ENCODE measurements around the gene SLC30A2.
A peak's percentile ranks its signal among the peaks of the same experiment; 100 is the strongest.

The SLC30A2 gene

DNA sequence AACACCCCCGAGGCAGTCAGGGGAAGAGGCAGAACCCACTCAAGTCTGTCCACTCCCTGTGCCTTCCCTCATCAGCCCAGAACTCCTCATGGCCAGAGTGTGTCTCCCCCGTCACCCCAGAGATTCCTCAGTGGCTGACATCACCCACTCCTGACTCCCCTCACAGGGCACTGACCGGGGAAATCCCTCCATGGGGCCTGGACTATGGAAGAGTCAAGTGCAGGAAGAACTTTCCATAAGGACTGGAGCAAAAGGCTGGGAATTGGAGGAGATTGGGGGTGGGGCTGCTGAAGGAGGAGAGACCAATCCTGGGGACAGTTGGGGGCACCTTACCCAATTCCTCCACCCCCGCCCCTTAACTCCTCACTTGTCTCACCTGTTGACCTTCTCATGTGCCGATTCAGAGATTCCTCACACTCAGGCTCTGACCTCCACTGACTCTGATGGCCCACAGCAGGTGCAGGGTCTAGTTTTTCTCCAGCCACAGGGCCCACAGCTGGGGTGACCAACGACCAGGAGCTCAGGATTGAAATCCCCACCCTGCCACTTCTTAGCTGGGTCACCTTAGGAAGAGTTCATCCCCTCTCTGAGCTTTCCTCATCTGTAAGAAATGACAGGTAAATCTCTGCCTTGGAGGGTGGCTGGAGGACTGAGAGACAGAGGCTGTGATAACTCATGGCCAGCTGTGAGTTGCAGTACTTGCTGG, 24.8 kb downstream of the SLC30A2 start:
- no peak overlapping the region for H3K27ac ChIP-seq
- DNase-seq (ENCODE audit: low spot score): no peak
- CTCF ChIA-PET: interaction anchor here (0.5 to 0.6 kb wide), 2 partner anchors 533 to 1251 kb away, joined by 3 to 4 read pairs; no protein-coding TSS in a partner anchor
- TF ChIP-seq, protein P1, sequence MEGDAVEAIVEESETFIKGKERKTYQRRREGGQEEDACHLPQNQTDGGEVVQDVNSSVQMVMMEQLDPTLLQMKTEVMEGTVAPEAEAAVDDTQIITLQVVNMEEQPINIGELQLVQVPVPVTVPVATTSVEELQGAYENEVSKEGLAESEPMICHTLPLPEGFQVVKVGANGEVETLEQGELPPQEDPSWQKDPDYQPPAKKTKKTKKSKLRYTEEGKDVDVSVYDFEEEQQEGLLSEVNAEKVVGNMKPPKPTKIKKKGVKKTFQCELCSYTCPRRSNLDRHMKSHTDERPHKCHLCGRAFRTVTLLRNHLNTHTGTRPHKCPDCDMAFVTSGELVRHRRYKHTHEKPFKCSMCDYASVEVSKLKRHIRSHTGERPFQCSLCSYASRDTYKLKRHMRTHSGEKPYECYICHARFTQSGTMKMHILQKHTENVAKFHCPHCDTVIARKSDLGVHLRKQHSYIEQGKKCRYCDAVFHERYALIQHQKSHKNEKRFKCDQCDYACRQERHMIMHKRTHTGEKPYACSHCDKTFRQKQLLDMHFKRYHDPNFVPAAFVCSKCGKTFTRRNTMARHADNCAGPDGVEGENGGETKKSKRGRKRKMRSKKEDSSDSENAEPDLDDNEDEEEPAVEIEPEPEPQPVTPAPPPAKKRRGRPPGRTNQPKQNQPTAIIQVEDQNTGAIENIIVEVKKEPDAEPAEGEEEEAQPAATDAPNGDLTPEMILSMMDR (conservative IDR thresholded peaks at IDR 0.05; ENCODE audit: low read depth): no peak
- POLR2A ChIA-PET (ENCODE audit: low non-redundant PET): no interaction called here

DNA sequence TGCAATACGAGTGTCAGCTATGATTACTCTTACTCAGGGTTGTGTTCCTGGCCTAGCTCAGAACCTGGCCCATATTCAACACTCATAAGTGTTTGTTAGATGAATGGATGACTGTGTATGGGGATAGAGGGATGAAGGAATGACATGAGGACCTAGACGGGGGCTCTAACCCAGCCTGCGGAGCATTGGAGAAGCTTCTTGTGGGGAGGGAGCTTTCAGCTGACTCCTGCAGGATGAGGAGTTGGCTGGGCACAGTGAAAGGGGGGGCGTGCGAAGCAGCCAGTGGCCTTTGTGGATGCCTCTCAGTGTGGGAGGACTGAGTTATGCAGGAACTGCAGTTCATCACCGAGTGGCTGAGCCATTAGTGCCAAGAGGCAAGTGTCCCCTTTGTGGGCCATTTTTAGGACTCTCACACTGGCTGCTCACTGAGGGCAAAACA, 25.6 kb downstream of the SLC30A2 start:
- POLR2A ChIA-PET (ENCODE audit: low non-redundant PET): no interaction called here
- H3K27ac ChIP-seq: no peak overlapping the region
- CTCF ChIA-PET: interaction anchor here (0.5 to 0.9 kb wide), 5 partner anchors 10 to 1250 kb away, joined by 3 to 5 read pairs (median 3); partner anchors contain the start of gene PAFAH2
- TF ChIP-seq, protein P1 (conservative IDR thresholded peaks at IDR 0.05; ENCODE audit: low read depth): no peak
- DNase-seq (ENCODE audit: low spot score): no peak

DNA sequence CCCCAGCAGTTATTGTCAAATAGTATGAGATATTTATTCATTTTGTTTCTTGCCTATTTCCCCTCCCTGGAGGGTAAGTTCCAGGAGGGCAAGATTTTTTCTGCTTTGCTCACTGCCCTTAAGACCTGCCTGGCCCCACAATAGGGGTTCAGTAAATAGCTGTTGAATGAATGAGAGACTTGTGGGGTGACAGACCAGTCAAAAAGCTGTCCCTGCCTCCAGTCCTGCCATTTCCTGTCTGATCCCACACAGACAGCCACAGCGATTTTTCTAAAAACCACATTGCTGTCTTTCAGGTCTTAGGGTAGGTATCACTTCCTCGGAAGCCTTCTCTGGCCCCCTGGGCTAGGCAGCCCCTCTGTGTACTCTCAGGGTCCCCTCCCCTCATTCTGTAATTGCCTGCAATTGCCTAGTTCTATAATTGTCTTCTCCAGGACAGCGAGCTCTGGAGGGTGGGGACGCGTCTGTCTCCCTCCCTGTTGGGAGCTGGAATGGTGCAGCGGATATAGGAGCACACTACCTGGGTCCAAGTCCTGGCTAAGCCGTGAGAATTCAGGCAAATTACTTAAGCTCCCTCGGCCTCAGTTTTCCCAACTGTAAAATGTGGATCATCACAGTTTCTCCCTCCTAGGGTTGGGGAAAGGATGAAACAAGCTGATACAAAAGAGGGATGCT, 26.1 kb downstream of the SLC30A2 start:
- POLR2A ChIA-PET (ENCODE audit: low non-redundant PET): no interaction called here
- H3K27ac ChIP-seq: no peak overlapping the region
- DNase-seq (ENCODE audit: low spot score): peak; percentile 14
- TF ChIP-seq, protein P1 (conservative IDR thresholded peaks at IDR 0.05; ENCODE audit: low read depth): no peak
- CTCF ChIA-PET: interaction anchor here (0.6 to 0.9 kb wide), 4 partner anchors 10 to 951 kb away, joined by 3 to 5 read pairs (median 4); partner anchors contain the start of gene PAFAH2

DNA sequence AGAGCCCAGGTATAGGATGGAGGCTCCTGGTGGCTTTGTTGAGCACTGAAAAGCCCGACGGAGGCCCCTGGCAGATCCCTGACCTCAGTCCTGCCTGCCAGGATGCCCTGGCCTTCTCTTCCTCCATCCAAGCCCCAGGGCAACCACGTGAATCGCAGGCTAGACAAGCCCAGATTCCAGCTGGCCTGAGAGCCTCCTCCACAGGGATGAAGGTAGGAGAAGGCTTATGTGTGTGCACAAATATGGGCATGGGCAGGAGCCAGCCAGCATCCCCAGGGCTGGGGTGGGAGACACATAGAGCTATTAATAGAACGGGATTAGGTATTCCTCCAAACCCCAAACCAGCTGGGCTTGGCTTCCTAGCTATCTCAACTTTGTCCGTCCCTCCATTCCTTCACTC, 28.3 kb downstream of the SLC30A2 start:
- no peak overlapping the region for H3K27ac ChIP-seq
- TF ChIP-seq, protein P1 (conservative IDR thresholded peaks at IDR 0.05; ENCODE audit: low read depth): no peak
- ChIA-PET CTCF (interaction anchor here (1.1 kb wide), 1 partner anchor 10 kb away, joined by 4 read pairs; no protein-coding TSS in a partner anchor), POLR2A (ENCODE audit: low non-redundant PET) (no interaction called here)
- DNase-seq (ENCODE audit: low spot score): no peak

DNA sequence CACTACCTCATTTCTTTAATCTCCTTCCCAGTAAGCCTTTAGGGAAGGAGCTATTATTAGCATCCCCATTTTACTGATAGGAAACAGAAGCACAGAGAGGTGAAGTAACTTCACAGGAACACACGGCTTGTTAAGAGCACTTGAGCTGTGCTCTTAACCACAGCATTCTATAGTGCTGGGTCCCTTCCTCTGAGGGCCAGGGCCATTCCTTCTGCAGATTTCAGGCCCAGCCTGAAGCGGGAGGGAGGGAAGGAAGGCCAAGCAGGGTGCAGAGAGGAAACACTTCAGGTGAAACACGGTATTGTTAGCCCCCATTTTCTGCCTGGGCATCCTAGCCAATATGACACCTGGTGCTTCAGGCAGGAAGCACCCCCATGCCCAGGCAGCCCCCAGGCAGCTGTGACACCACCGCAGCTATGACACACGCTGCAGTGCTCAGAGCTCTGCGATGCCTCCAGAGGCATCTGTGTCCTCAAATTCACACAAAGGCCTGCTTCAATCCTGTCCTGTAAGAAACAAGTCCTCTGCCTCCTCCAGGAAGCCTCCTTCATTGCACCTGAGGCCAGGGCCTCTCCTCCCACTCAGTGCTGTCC, 28.9 kb downstream of the SLC30A2 start:
- DNase-seq (ENCODE audit: low spot score): no peak
- H3K27ac ChIP-seq: no peak overlapping the region
- CTCF ChIA-PET: interaction anchor here (0.6 to 1.1 kb wide), 2 partner anchors 10 to 340 kb away, joined by 4 read pairs; no protein-coding TSS in a partner anchor
- TF ChIP-seq, protein P1 (conservative IDR thresholded peaks at IDR 0.05; ENCODE audit: low read depth): no peak
- POLR2A ChIA-PET (ENCODE audit: low non-redundant PET): no interaction called here

DNA sequence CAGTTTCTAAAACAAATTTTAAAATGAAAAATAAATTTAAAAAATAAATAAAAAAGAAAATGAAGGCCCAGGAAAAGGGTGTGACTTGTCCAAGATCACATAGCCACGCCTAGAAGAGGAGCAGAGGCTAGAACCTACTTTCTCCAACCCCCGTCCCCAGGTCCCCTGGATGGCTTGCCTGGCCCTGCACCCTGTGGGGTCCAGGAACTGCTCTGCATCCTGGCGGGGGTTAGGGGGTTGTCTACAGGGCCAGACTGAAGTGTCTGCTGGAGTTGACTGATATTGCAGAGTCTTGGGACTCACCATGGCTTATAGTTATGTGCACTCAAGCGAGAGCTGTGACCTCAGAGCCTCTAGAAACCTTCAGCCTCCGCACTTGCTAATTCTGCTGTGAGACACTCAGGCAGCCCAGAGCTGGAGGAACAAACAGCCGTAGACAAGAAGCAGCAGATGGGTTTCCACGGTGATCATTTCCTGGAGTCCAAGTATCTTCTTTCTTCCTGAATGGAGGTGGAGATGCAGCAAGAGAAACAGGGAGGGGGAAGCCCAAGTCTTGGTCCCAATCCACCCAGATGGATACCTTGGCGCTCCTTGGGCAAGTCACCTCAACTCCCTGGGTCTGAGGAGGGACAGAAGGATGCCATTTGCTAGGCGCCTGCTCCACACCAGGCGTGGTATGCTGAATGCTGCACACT, 29.5 kb downstream of the SLC30A2 start:
- TF ChIP-seq, protein P1 (conservative IDR thresholded peaks at IDR 0.05; ENCODE audit: low read depth): no peak
- ChIA-PET POLR2A (ENCODE audit: low non-redundant PET) (no interaction called here), CTCF (interaction anchor here (0.6 kb wide), 1 partner anchor 340 kb away, joined by 4 read pairs; no protein-coding TSS in a partner anchor)
- H3K27ac ChIP-seq: no peak overlapping the region
- DNase-seq (ENCODE audit: low spot score): no peak

Measured in RWPE1 (cell line).